GM12892 (cell line): ENCODE data around the gene AMER2.

Source experiments
- POLR2A ChIP-seq: IDR thresholded peaks from 2 replicates; pipeline ENCODE4 v1.6.1; 2011; ENCODE audit warnings: low read depth, low read length, control low read depth
- POLR2AphosphoS5 ChIP-seq: IDR thresholded peaks from 2 replicates; pipeline ENCODE4 v1.6.1; 2011; ENCODE audit warnings: low read depth, low read length, control low read depth
- TAF1 ChIP-seq: IDR thresholded peaks from 2 replicates; pipeline ENCODE4 v1.6.1; 2011; ENCODE audit warnings: low read depth, mild to moderate bottlenecking, control low read depth, low read length, borderline replicate concordance

GRCh38 chr13:25118378-25118905 is 53.6 kb downstream of the AMER2 start:
- TF ChIP-seq POLR2A (no peak), TAF1 (no peak), POLR2AphosphoS5 (no peak)
